Colonic mucosa (tissue), 4 donors: ENCODE results near the gene PTPRN2. TPM values are rescaled to one million over a fixed set of nuclear protein-coding genes. Genes with fewer than 3 reads are reported as not detected.

Experiments used
- DNase-seq: peaks from one replicate; pipeline ENCODE4 v3.0.0-alpha.2; 2020
- H3K27ac ChIP-seq: fragments of 200-600 bp; one replicate; pipeline ENCODE4 v1.8.0; 2021
- H3K27me3 ChIP-seq: fragments of 200-600 bp; one replicate; pipeline ENCODE4 v1.8.0; 2021
- H3K36me3 ChIP-seq: fragments of 200-600 bp; one replicate; pipeline ENCODE4 v1.8.0; 2021
- H3K4me1 ChIP-seq: fragments of 200-600 bp; one replicate; pipeline ENCODE4 v1.8.0; 2021; ENCODE audit warnings: mild to moderate bottlenecking
- H3K4me3 ChIP-seq: fragments of 200-600 bp; one replicate; pipeline ENCODE4 v1.8.0; 2021
- H3K9ac ChIP-seq, 2 donors: one replicate each; pipeline ENCODE4 v1.7.0; 2013; ENCODE audit warnings: control low read depth in 2 of 2, low read depth in 2 of 2, low read length in 2 of 2
- H3K9me3 ChIP-seq: fragments of 200-600 bp; one replicate; pipeline ENCODE4 v1.8.0; 2021
- intact Hi-C: fragments of 100-400 bp; cut with DNase I; formaldehyde crosslinking; loops from one replicate; pipeline ENCODE4 v1.14.1; 2022
- total RNA-seq, 2 donors: library from RNA; stranded (reverse); fragmentation: NEBNext Ultra II Directional in 1 of 2; extraction: Animal tissue kit (Norgen Biotek cat#: 25700) in 1 of 2; gene quantifications; one replicate each; pipeline ENCODE4 v1.2.1, GENCODE V29; 2021
- TF ChIP-seq, protein P1 (sequence below): fragments of 200-600 bp; IDR thresholded peaks from one replicate; pipeline ENCODE4 v1.8.0; 2022; ENCODE audit warnings: antibody characterized with exemption, mild to moderate bottlenecking
- donor health status: healthy.
- donor health status: DM: no; HTN: no; CAD: no.
- donor health status: DM: no; HTN: no; CAD: no.

The PTPRN2 gene
- total RNA-seq, 2 donors from 2014 or later, result 14.7 to 21.6 TPM

- H3K36me3 ChIP-seq, result no peaks in the 10 kb centered on the region
- no peak overlapping the region for H3K9ac ChIP-seq
- TF ChIP-seq, protein P1, sequence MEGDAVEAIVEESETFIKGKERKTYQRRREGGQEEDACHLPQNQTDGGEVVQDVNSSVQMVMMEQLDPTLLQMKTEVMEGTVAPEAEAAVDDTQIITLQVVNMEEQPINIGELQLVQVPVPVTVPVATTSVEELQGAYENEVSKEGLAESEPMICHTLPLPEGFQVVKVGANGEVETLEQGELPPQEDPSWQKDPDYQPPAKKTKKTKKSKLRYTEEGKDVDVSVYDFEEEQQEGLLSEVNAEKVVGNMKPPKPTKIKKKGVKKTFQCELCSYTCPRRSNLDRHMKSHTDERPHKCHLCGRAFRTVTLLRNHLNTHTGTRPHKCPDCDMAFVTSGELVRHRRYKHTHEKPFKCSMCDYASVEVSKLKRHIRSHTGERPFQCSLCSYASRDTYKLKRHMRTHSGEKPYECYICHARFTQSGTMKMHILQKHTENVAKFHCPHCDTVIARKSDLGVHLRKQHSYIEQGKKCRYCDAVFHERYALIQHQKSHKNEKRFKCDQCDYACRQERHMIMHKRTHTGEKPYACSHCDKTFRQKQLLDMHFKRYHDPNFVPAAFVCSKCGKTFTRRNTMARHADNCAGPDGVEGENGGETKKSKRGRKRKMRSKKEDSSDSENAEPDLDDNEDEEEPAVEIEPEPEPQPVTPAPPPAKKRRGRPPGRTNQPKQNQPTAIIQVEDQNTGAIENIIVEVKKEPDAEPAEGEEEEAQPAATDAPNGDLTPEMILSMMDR, result no peak
- no peak for DNase-seq
- no peaks in the 10 kb centered on the region for H3K9me3 ChIP-seq
- no peak overlapping the region for H3K27ac ChIP-seq
- intact Hi-C loops, result no loop called here
- H3K27me3 ChIP-seq, result no peaks in the 10 kb centered on the region
- H3K4me1 ChIP-seq, result no peaks in the 10 kb centered on the region
- no peak overlapping the region for H3K4me3 ChIP-seq
These were observed 922.6 kb downstream of the PTPRN2 start for GRCh38 chr7:157664871-157665633.

GRCh38 chr7:157664034-157664433 is 923.6 kb downstream of the PTPRN2 start:
- Histone ChIP-seq H3K36me3 (no peaks in the 10 kb centered on the region), H3K4me3 (no peak overlapping the region), H3K27ac (no peak overlapping the region), H3K4me1 (no peaks in the 10 kb centered on the region), H3K9me3 (no peaks in the 10 kb centered on the region), H3K27me3 (no peaks in the 10 kb centered on the region), H3K9ac (no peak overlapping the region)
- intact Hi-C loops, result no loop called here
- DNase-seq, result no peak
- TF ChIP-seq, protein P1, result no peak

DNA sequence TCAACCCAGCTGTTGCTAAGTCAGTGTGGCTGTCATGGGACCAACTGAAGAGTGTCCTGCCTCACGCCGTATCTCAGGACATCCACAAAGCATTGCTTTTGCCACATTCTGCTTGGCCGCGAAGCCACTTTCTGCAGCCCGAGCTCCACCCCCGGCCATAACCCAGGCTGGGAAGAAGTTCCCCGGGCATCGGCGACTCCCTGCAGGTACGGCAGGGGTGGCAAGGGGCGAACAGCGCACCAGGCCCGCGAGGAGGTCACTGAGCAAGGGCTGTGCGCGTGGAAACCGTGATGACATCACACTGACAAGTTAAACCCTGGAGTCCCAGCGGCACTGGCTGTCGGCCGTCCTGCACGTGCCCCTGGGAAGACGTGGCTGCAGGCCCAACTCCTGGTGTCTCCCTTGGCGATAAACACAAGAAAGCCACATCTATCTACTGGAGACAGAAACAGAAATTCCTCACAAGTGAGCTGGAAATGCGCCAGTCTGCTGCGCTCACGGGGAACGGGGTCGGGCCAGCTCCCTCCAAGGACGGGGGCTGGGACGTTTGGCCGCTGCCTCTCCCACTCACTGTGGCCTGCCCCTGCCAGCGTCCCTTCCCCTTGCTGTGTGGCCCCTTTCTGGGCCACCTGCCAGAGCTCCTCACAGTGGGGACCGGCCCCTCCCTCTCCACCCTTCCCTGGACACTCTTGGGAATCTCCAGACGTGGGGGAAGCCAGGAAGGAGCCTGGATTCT is 924.5 kb downstream of the PTPRN2 start:
- Histone ChIP-seq H3K9ac (no peak overlapping the region), H3K27me3 (no peaks in the 10 kb centered on the region), H3K4me1 (no peaks in the 10 kb centered on the region), H3K4me3 (no peak overlapping the region), H3K27ac (no peak overlapping the region), H3K36me3 (no peaks in the 10 kb centered on the region), H3K9me3 (no peaks in the 10 kb centered on the region)
- DNase-seq, result no peak
- intact Hi-C loops, result no loop called here
- TF ChIP-seq, protein P1, result no peak

DNA sequence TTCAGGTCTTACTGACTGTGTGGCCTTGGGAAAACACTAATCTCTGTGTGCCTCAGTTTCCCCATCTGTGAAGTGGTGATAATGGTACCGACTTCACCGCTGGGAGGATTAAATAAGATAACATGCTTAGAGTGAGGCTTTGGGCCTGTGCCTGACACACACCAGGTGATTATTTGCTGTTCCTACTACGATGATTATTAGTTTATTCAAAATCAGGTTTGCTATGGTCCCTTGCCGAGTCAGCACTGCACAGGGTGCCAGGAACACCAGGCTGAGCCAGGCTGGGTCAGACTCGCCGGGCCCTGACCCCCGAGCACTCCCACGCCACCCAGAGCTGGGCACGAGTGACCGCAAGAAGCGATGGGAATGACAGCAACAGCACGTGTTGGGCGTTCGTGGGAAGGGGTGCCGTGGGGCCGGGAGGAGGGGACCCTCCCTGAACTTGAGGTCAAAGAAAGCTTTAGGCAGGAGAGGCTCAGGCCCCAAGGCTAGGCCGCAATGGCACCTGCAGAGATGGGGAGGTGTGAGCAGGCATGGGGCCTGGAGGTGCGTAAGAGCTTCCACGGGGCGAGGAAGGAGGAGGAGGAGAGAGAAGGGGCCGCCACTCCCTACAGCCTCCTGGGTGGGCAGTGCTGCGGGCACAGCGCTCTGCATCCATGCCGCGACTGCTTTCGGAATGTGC is 925.4 kb downstream of the PTPRN2 start:
- DNase-seq, result no peak
- Histone ChIP-seq H3K4me3 (no peak overlapping the region), H3K4me1 (no peaks in the 10 kb centered on the region), H3K9ac (no peak overlapping the region), H3K27ac (no peak overlapping the region), H3K27me3 (no peaks in the 10 kb centered on the region), H3K36me3 (no peaks in the 10 kb centered on the region), H3K9me3 (no peaks in the 10 kb centered on the region)
- intact Hi-C loops, result no loop called here
- TF ChIP-seq, protein P1, result no peak

DNA sequence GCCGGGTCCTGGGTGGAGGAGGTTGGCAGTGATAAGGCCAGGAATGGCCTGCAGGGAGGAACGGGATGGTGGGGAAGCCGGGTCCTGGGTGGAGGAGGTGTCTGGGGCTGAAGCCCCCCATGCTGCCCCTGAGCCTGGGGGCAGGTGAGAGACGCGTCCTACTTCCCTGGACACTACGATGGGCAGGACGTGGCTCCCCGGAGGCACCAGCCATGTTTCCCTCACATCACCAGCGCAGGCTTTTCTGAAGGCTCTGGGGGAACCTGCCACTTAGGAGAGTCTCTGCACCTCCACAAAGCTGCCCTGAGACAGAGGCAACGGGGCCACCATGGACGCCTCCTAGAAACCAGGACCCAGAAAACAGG is 926.0 kb downstream of the PTPRN2 start:
- Histone ChIP-seq H3K27ac (no peak overlapping the region), H3K4me3 (no peak overlapping the region), H3K27me3 (no peaks in the 10 kb centered on the region), H3K4me1 (no peaks in the 10 kb centered on the region), H3K9me3 (no peaks in the 10 kb centered on the region), H3K9ac (no peak overlapping the region), H3K36me3 (no peaks in the 10 kb centered on the region)
- TF ChIP-seq, protein P1, result no peak
- DNase-seq, result no peak
- intact Hi-C loops, result no loop called here
